Measurements from ENCODE around the gene CEMP1. TPM values are rescaled to one million over a fixed set of nuclear protein-coding genes. Genes with fewer than 3 reads are reported as not detected.

The CEMP1 gene
- total RNA-seq, 1 donor from 2014 or later, result 0.16 TPM

DNA sequence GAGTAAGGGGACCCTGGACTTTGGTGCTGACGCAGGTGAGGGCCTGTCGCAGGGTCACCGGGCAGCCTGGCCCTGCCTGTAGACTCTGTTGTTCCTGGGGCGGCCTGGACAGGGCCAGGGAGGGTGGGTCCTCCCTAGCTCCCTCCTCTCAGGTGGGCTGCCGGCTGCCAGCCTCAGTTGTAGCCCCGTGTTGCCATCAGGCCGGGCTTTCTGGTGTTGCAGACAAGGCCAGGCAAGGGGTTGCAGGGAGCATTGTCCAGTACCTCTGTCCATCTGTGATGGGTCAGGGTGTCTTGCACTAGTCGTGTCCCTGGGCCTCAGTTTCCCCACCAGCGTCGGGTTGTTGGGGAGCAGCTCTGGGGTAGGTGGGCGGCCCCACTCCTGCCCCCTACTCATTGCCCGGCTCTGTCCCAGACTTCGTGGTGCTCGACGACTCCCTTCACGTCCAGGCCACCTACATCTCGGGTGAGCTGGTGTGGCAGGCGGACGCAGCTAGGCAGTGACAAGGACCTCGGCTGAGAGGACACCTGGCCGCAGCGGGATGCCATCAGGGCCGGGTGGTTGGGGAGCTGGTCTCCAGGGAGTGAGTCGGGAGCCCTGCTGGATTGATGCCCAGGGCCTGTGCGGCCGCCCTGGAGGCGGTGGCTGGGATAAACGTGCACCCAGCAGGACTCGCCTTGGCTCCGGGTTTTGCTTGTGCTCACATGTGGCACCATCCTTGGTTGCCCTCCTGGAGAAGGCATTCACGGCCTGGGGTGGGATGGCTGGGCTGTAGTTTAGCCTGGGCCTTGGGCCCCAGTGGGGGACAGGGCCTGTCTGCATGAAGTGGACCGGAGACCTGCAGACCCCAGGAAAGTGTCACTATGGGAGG is 1.9 kb downstream of the CEMP1 start:
- no peak overlapping the region for H3K4me3 Mint-ChIP-seq

GRCh38 chr16:2528161-2529060 is 2.8 kb downstream of the CEMP1 start:
- Mint-ChIP-seq H3K36me3 (ENCODE audit: low read depth) (peaks cover 48% of the 10 kb centered on the region), H3K4me3 (no peak overlapping the region), H3K9me3 (no peaks in the 10 kb centered on the region), H3K4me1 (peaks cover 23% of the 10 kb centered on the region), H3K27me3 (no peaks in the 10 kb centered on the region), H3K27ac (no peak overlapping the region)
- TF ChIP-seq CTCF (IDR thresholded peaks at IDR 0.05), result no peak
- POLR2A ChIA-PET, result interaction anchor here (0.8 kb wide), 1 partner anchor 8 kb away, joined by 5 read pairs; the partner anchor contains the start of gene AMDHD2
- ATAC-seq (ENCODE audit: low read depth) (no peak), DNase-seq (no peak)
- CTCF ChIA-PET, result no interaction called here
- intact Hi-C loops (cut with micrococcal nuclease), result no loop called here

More for the DNA sequence above, 1.9 kb downstream of the CEMP1 start:
- ATAC-seq (ENCODE audit: low read depth) (no peak), DNase-seq (peak; percentile 14)
- ChIA-PET POLR2A (interaction anchor here (0.8 kb wide), 1 partner anchor 9 kb away, joined by 5 read pairs; the partner anchor contains the start of gene AMDHD2), CTCF (no interaction called here)
- Mint-ChIP-seq H3K27me3 (no peaks in the 10 kb centered on the region), H3K27ac (no peak overlapping the region), H3K4me1 (peaks cover 19% of the 10 kb centered on the region), H3K9me3 (no peaks in the 10 kb centered on the region), H3K36me3 (ENCODE audit: low read depth) (peaks cover 39% of the 10 kb centered on the region)
- no peak for TF ChIP-seq CTCF (IDR thresholded peaks at IDR 0.05)
- intact Hi-C loops (cut with micrococcal nuclease), result no loop called here

- Mint-ChIP-seq H3K36me3 (ENCODE audit: low read depth) (peaks cover 53% of the 10 kb centered on the region), H3K4me1 (peaks cover 22% of the 10 kb centered on the region)
- CTCF ChIA-PET, result no interaction called here
These were observed 3.5 kb downstream of the CEMP1 start for GRCh38 chr16:2527784-2528100.

GRCh38 chr16:2527071-2527783 is 4.0 kb downstream of the CEMP1 start:
- CTCF ChIA-PET, result no interaction called here
- intact Hi-C loops (cut with micrococcal nuclease), result no loop called here
- Mint-ChIP-seq H3K36me3 (ENCODE audit: low read depth) (peaks cover 52% of the 10 kb centered on the region), H3K4me3 (no peak overlapping the region), H3K4me1 (peaks cover 22% of the 10 kb centered on the region), H3K9me3 (no peaks in the 10 kb centered on the region), H3K27me3 (no peaks in the 10 kb centered on the region), H3K27ac (no peak overlapping the region)
- ATAC-seq (ENCODE audit: low read depth) (no peak), DNase-seq (no peak)
- no peak for TF ChIP-seq CTCF (IDR thresholded peaks at IDR 0.05)
- POLR2A ChIA-PET, result no interaction called here

More at GRCh38 chr16:2527784-2528100, 3.5 kb downstream of the CEMP1 start:
- Mint-ChIP-seq H3K27me3 (no peaks in the 10 kb centered on the region), H3K27ac (no peak overlapping the region), H3K9me3 (no peaks in the 10 kb centered on the region), H3K4me3 (no peak overlapping the region)
- DNase-seq, result no peak
- no peak for ATAC-seq (ENCODE audit: low read depth)
- no peak for TF ChIP-seq CTCF (IDR thresholded peaks at IDR 0.05)
- POLR2A ChIA-PET, result no interaction called here
- intact Hi-C loops (cut with micrococcal nuclease), result no loop called here

Measured in activated B cell treated with CpG ODN at 0.5 μM for 24 hours (primary cell).